RWPE1 (cell line): ENCODE data around the gene MRPL24.

ENCODE experiments used
- CTCF ChIA-PET: fragments of 350-600 bp; sonication (Branson Sonifier 250); formaldehyde crosslinking; extraction: SDS; loops from one replicate; lab custom pipeline; 2021; lab: Yijun Ruan, JAX
- POLR2A ChIA-PET: fragments of 400-600 bp; formaldehyde crosslinking; extraction: SDS; loops from one replicate; lab custom pipeline; 2020; ENCODE audit warnings: antibody characterized with exemption; ENCODE audit not compliant: low non-redundant PET; lab: Yijun Ruan, JAX
- DNase-seq: peaks from one replicate; pipeline ENCODE4 v3.0.0; 2012; ENCODE audit warnings: low spot score
- H3K27ac ChIP-seq: fragments of 450-650 bp; 2 replicates; pipeline ENCODE4 v1.5.1; 2017
- TF ChIP-seq, protein P1 (sequence below): fragments of 450-650 bp; conservative IDR thresholded peaks from 2 replicates; pipeline ENCODE4 v1.5.1; 2017; ENCODE audit warnings: low read depth, mild to moderate bottlenecking

MRPL24 gene

DNA sequence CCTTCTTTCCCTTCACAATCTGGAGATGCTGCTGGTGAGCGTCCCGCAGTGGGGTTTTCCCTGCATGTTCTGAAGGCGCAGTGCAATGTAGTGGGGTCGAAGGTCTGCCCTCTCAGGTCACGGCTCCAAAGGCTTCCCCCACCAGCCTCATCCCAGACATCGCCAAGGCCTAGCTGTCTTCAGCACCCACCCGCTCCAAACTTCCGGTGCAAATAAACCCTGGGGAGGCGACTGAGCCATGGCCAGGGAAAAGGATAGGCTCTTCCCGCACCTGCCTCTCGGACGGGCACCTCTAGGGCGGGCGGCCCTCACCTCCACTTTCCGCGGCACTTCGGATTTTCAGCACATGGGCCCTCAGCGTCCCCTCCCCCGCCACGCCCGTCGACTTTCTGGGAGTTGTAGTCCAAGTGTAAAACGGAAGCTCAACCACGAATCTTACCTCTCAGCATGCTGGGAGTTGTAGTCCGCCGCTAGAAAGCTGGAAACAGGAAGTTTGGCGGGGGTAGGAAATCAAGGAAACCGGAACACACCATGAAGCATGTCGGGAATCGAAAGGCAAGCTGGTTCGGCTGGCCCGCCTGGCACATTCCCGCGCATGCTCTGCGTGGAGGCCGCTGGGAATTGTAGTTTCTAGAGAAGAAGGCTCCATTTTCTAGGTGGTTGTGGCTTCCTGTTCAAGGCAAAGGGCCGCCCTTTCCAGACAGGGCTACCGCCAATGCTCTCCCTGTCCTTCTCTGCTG lies at the start of gene MRPL24:
Gene MRPL24, minus strand, starts transcription at position 348 of the 740 bp plus-strand sequence. CDS start 2,384 bp downstream, outside the sequence.
- CTCF ChIA-PET, result interaction anchor here (0.6 to 1.2 kb wide), 2 partner anchors 14 to 33 kb away, joined by 3 to 5 read pairs; no protein-coding TSS in a partner anchor
- TF ChIP-seq, protein P1, sequence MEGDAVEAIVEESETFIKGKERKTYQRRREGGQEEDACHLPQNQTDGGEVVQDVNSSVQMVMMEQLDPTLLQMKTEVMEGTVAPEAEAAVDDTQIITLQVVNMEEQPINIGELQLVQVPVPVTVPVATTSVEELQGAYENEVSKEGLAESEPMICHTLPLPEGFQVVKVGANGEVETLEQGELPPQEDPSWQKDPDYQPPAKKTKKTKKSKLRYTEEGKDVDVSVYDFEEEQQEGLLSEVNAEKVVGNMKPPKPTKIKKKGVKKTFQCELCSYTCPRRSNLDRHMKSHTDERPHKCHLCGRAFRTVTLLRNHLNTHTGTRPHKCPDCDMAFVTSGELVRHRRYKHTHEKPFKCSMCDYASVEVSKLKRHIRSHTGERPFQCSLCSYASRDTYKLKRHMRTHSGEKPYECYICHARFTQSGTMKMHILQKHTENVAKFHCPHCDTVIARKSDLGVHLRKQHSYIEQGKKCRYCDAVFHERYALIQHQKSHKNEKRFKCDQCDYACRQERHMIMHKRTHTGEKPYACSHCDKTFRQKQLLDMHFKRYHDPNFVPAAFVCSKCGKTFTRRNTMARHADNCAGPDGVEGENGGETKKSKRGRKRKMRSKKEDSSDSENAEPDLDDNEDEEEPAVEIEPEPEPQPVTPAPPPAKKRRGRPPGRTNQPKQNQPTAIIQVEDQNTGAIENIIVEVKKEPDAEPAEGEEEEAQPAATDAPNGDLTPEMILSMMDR, result no peak
- peak; percentile 93 for DNase-seq
- peak within 1 kb of the TSS; percentile 87 for H3K27ac ChIP-seq
- POLR2A ChIA-PET, result interaction anchor here (0.6 to 0.9 kb wide), 4 partner anchors 10 to 26 kb away, joined by 3 to 8 read pairs (median 4); partner anchors contain the start of genes HDGF, ISG20L2, METTL25B and PRCC

DNA sequence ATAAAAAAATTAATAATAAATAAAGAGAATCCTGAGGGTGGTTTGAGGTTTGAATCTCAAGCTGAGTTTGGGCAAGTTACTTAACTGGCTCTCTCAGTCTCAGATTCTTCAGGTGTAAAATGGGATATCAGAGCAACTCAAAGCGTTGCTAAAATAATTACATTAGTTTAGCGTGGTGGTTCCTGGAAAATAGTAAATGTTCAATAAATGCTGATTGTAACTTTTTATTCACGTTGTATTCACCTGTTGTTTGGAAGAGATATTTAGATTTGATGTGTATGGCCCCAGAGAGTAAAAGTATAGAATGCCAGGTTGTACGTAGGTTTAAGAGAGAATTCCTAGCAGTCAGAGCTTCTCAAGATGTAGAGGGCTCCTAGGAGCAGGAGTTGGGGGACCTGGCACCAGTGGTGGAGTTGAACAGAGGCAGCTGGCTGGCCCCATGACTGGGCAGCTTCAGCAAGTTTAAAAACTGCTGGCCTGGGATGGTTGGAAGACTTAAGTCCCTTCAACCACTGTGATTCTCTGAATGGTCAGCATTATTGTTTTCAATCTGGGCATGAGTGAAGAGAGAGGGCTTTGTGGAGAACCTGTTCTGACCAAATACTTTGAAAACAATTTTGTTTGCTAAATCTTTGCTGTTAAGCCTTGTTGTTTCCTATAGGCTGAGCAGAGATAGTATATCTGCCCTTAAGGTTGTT lies 48.9 kb upstream of the MRPL24 start:
- TF ChIP-seq, protein P1, result no peak
- POLR2A ChIA-PET, result no interaction called here
- no peak overlapping the region for H3K27ac ChIP-seq
- DNase-seq, result no peak
- CTCF ChIA-PET, result interaction anchor here (2.6 kb wide), 1 partner anchor 70 kb away, joined by 7 read pairs; no protein-coding TSS in a partner anchor

DNA sequence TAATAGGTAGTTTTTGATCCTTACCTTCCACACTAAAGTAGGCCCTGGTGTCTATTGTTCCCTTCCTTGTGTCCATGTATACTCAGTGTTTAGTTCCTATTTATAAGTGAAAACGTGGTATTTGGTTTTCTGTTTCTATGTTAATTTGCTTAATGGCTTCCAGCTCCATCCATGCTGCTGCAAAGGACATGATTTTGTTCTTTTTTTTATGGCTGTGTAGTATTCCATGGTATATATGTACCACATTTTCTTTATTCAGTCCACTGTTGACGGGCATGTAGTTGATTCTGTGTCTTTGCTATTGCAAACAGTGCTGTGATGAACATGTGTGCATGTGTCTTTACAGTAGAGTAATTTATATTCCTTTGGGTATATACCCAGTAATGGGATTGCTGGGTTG lies 47.2 kb upstream of the MRPL24 start:
- DNase-seq, result no peak
- no peak overlapping the region for H3K27ac ChIP-seq
- TF ChIP-seq, protein P1, result no peak
- ChIA-PET POLR2A (no interaction called here), CTCF (no interaction called here)

DNA sequence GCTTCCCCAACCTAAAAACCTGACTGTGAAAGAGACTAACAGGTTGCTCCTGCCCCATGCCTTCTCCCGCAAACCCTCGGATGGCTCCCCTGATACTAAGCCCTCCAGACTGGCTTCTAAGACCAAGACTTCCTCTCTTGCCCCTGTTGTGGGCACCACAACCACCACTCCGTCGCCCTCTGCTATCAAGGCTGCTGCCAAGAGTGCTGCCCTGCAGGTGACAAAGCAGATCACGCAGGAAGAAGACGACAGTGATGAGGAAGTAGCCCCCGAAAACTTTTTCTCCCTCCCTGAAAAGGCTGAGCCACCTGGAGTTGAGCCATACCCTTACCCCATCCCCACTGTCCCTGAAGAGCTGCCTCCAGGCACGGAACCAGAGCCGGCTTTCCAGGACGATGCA lies 45.8 kb upstream of the MRPL24 start:
- no peak for DNase-seq
- CTCF ChIA-PET, result interaction anchor here (0.7 kb wide), 1 partner anchor 73 kb away, joined by 3 read pairs; no protein-coding TSS in a partner anchor
- TF ChIP-seq, protein P1, result no peak

DNA sequence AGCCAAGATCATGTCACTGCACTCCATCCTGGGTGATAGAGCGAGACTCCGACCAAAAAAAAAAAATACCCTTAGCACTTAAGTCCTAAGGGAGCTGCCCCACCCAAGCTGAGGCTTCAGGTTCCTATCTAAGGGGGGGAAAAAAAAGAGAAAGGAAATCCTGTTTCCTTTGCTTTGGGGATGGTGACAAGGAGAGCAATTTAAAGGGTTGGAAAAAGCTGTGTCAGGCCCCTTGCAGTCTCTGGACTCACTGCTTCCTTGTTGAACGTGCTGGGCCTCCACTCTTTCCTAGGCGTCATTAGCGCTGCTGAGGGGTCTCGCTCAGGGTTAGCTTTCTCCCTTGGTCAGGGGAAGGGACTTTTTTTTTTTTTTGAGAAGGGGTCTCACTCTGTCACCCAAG lies 44.6 kb upstream of the MRPL24 start:
- H3K27ac ChIP-seq, result no peak overlapping the region
- no peak for DNase-seq
- ChIA-PET POLR2A (no interaction called here), CTCF (interaction anchor here (0.6 to 0.8 kb wide), 2 partner anchors 48 to 142 kb away, joined by 3 to 5 read pairs; no protein-coding TSS in a partner anchor)
- TF ChIP-seq, protein P1, result no peak

More for the DNA sequence above, 45.8 kb upstream of the MRPL24 start:
- no peak overlapping the region for H3K27ac ChIP-seq
- POLR2A ChIA-PET, result no interaction called here

DNA sequence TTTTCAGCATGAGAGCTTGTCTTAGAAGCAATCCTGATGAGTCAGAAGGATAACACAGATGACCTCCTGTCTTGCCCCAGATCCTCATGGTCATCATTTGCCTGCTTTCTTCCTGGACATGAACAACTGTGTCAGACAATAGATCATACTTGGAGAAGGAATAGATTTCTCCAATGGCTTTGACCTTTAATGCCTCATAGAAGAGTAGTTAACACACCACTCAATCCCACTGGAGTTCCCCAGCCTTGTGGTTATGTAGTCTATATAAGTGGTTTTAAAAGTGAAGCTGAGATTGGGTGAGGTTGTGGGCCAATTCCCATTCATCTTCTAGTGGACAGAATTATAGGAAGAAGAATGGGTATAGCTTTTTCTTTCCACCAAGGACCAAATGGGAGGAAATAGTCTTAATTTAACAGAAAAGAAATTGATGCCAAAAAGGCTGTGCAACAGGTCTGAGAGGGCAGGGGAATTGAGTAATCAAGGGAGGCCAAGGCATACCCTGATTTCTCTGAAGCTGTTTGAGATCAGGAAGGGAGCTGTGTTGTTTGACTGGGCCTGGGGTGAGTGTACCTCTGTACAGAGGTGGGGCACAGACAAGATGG lies 40.8 kb upstream of the MRPL24 start:
- ChIA-PET POLR2A (no interaction called here), CTCF (interaction anchor here (0.5 to 0.9 kb wide), 3 partner anchors 42 to 80 kb away, joined by 3 to 6 read pairs (median 6); partner anchors contain the start of gene NTRK1)
- TF ChIP-seq, protein P1, result no peak

More for the DNA sequence above, 40.8 kb upstream of the MRPL24 start:
- H3K27ac ChIP-seq, result no peak overlapping the region
- no peak for DNase-seq
